Right lobe of liver (tissue), 4 donors: ENCODE measurements around the gene SFXN1.

Experiments used
- POLR2A ChIP-seq: fragments of 450-650 bp; IDR thresholded peaks from one replicate; pipeline ENCODE4 v1.6.1; 2017; ENCODE audit warnings: antibody characterized with exemption, mild to moderate bottlenecking
- TF ChIP-seq, protein P1 (sequence below), 4 donors: fragments of 200-600 bp in 3 of 4; fragments of 450-650 bp in 1 of 4; IDR thresholded peaks; one replicate each; pipeline versions ENCODE4 v1.5.1 to v1.8.0; 2016 to 2022; ENCODE audit warnings: antibody characterized with exemption in 4 of 4, mild to moderate bottlenecking in 2 of 4
- donor health status: DM: no; HTN: no; CAD: no.
- donor health status: DM: no; HTN: no; CAD: no.
- donor health status: DM: no; HTN: yes; CAD: no.

GRCh38 chr5:175436359-175436758 lies 42.0 kb upstream of the SFXN1 start:
- no peak for TF ChIP-seq POLR2A
- TF ChIP-seq, protein P1, sequence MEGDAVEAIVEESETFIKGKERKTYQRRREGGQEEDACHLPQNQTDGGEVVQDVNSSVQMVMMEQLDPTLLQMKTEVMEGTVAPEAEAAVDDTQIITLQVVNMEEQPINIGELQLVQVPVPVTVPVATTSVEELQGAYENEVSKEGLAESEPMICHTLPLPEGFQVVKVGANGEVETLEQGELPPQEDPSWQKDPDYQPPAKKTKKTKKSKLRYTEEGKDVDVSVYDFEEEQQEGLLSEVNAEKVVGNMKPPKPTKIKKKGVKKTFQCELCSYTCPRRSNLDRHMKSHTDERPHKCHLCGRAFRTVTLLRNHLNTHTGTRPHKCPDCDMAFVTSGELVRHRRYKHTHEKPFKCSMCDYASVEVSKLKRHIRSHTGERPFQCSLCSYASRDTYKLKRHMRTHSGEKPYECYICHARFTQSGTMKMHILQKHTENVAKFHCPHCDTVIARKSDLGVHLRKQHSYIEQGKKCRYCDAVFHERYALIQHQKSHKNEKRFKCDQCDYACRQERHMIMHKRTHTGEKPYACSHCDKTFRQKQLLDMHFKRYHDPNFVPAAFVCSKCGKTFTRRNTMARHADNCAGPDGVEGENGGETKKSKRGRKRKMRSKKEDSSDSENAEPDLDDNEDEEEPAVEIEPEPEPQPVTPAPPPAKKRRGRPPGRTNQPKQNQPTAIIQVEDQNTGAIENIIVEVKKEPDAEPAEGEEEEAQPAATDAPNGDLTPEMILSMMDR (IDR thresholded peaks at IDR 0.05) = no peak
